Kidney tubule cell (primary cell): ENCODE measurements around the gene PLXNA2.

Experiments used
- DNase-seq: peaks from one replicate; pipeline ENCODE4 v3.0.0-alpha.2; 2018; ENCODE audit warnings: low spot score

PLXNA2 gene

GRCh38 chr1:208027861-208028260 is 216.3 kb downstream of the PLXNA2 start:
- DNase-seq: no peak

DNA sequence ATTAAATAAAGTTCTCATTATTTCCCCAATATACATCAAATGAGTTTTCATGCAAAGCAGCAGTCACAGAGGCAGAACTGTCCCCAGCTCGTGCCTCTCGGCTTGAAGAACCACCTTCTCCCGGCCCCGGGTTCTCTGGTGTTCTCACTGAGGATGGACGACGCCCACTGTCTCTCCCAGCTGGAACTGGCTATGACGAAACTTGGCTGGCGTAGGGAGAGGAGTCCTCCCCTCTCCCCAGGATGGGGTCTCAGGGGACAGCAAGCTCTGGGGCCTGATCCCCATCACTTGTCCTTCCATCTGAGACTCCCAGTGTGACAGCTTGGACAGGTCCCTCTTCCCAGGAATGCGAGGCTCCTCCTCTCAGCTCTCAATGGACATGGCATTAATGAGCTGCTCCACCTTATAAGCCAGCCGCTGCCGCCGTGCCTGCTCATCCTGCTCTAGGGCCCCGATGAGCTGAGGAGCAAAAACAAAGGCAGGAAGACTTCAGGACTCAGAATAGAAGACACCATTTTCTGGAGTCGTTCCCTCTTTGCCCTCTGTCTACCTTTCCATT is 217.2 kb downstream of the PLXNA2 start:
- DNase-seq: no peak

GRCh38 chr1:208025031-208025430 is 219.2 kb downstream of the PLXNA2 start:
- no peak for DNase-seq

DNA sequence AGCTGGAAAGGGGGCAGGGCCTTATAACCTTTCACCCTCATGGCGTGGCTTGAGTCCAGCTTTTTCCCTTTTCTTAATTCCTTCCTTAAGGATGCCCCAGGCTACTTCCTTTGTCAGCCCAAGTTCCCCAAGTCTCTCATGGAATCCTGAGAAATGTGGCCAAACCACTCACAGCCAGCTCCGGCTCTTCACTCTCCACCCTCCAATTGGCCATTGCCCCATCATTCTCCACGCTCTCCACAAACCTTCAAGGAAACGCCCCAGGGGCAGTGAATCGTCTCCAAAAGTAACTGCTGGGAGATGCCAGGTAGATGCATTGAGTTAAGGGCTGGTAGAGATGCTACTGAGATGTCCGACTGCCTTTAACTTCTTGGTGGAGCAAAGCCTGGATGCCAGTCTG is 219.8 kb downstream of the PLXNA2 start:
- no peak for DNase-seq

DNA sequence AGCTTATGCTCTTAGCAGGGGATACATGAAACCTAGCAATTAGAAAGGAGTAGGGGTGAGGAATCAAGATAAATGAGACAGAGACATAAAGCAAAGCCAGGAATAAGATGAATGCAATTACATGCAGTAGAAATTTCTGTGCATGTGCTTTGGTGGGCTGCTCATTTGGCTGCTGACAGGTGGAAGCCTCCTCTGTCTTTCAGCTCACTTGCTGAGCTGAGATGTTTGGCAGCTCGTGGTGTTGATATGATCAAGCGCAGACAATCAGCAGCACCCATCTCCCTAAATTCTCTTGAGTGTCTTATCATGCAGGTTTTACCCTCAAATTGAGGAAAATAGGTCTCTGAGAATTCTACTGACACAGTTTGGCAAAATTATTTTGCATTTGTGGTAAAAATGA is 224.9 kb downstream of the PLXNA2 start:
- no peak for DNase-seq

DNA sequence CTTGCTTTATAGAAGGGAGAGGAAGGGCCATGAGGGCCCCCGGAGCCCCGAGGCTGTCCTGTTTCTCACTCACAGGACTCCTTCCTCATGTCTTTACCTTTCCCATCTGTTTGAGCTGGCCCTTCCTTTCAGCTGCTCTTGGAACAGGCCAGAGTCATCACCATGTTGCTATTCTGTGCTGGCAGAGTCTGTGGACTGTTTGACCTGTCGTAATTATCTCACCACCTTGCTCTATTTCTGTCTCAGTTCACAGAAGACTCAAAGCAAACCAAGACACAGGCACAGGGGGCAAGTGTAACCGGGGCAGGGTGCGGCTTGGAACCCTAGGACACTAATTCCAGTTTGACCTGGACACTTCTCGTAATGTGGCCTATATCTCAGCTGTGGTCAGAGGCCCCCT is 228.9 kb downstream of the PLXNA2 start:
- no peak for DNase-seq

GRCh38 chr1:208013210-208013609 is 231.0 kb downstream of the PLXNA2 start:
- DNase-seq: no peak

DNA sequence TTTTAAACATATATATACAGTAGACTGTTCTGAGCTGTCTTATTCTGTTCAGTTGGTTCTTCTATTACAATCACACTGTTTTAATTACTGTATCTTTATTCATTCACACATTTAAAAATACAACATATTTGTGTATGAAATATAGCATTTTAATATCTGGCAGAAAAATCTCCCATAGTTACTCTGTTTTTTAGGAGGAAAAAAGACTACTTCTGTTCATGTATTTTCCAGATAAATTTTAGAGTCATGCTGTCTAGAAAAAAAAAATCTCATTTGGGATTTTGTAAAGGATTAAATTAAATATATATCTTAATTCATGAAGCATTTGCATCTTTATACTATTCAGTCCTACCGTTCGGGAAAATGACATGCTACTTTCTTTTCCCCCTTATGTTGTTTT is 231.5 kb downstream of the PLXNA2 start:
- DNase-seq: no peak

DNA sequence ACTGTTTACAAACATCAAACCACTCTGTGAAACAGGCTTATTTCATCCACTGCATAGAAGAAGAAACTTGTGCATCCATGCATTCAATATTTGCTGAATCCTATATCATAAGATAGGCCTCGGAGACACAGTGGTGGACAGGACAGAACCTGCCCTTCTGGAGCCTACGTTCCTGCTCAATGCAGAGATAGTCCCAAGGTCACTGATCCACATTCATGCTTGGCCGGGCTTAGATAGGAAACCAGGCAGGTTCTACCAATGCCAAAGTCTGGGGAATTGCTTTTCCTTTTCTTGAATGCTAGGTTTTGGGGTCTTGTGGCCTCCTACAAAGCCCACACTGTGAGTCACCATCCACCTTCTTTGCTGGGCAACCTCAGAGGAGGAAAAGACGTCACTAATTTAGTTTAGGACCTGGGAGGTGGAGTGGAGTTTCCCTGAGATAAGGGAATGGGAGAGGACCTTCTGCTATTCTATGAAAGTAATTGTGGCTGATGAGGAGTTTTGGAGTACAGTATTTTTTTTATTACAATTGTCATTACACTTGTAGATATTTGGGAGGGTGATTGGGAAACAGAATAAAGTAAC is 233.6 kb downstream of the PLXNA2 start:
- DNase-seq: peak; percentile 21

GRCh38 chr1:208009706-208010444 is 234.3 kb downstream of the PLXNA2 start:
- DNase-seq: no peak

- no peak for DNase-seq
These were observed 234.9 kb downstream of the PLXNA2 start for GRCh38 chr1:208009303-208009702.

- DNase-seq: no peak
These were observed 235.7 kb downstream of the PLXNA2 start for GRCh38 chr1:208008534-208008933.

DNA sequence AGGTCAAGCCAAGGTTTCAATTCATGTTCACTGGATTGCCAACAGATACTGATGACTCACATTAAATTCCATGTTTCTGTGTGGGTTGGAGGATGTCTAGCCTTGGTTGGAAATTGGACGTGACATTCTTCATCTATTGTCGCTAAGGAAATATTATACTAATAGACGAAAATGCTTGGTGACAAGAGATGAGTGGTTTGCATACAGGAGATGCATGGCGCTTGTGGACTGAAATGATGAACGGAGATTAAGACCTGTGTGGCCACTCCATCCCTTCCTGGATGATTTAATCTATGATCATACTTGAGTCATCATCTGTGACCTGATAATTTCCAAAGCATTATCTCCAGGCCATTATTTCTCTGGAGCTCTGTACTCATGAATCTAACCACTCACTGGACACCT is 236.2 kb downstream of the PLXNA2 start:
- DNase-seq: peak; percentile 87

DNA sequence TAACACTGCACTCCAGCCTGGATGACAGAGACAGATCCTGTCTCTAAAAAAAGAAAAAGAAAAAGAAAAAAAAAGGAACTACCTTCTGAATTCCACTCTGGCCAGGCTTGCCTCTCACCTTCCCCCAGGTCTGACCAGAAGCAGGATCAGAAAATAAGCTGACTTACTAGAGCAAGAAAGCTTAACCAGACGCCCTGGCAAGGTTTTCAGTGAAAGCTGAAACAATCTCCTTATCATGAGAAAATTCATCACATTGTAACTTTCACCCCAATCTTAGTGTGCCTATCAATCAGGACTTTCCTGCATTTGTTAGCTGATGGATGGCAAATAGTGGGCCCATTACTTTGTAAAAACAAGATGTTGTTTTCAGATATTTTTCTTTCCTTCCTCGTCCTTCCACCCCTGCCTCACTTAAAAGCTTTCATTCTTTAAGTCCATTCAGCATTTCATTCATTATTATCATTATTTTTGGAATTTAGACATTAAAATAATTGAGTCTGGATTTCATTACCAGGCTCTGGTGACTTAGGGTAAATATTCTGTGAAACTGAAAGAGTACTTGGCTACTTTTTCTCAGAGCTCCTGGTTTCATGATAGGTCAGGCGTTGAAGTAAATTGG is 236.8 kb downstream of the PLXNA2 start:
- no peak for DNase-seq

GRCh38 chr1:208006258-208006920 is 237.8 kb downstream of the PLXNA2 start:
- no peak for DNase-seq

- no peak for DNase-seq
These were observed 239.3 kb downstream of the PLXNA2 start for GRCh38 chr1:208004851-208005250.

DNA sequence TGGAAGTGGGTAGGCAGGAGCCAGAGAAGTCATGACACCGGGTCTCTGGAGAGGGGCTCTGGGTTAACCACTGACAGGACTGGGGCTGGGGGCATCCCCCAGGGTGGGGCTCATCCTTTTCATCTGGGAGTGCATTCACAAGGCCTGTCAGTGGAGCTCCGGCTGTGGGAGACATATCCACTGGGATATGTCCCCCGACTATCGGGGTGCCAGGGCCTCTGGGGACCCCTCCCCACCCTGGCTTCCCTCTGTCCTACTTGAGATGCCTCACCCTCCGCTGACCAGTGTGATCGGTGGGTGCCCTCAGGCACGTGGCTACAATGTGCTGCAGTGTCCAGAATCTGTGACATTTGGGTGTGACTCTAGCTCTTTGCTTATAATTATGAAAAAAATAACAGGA is 240.9 kb downstream of the PLXNA2 start:
- DNase-seq: no peak

GRCh38 chr1:208002672-208003071 is 241.5 kb downstream of the PLXNA2 start:
- DNase-seq: no peak

DNA sequence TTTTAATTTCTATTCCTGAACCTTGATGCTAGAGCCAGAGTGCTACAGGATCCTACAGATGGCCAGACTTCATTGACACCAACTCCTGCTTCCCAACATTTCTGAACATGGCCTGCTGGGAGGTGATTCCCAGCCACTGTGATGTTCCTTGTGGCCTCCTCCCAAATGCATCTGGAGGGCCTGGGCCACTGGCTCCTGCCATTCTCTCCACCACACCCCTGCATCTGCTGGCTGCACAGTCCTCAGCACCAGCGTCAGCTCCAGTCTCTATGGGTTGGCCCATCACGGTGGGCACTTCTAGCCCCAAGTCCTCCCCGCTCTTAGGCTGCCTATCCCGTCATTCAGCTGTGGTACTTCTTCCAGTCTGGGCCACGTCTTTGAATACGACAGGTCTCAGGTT is 242.1 kb downstream of the PLXNA2 start:
- DNase-seq: no peak

- no peak for DNase-seq
These were observed 243.7 kb downstream of the PLXNA2 start for GRCh38 chr1:208000504-208000903.

GRCh38 chr1:207999972-208000371 is 244.2 kb downstream of the PLXNA2 start:
- no peak for DNase-seq

DNA sequence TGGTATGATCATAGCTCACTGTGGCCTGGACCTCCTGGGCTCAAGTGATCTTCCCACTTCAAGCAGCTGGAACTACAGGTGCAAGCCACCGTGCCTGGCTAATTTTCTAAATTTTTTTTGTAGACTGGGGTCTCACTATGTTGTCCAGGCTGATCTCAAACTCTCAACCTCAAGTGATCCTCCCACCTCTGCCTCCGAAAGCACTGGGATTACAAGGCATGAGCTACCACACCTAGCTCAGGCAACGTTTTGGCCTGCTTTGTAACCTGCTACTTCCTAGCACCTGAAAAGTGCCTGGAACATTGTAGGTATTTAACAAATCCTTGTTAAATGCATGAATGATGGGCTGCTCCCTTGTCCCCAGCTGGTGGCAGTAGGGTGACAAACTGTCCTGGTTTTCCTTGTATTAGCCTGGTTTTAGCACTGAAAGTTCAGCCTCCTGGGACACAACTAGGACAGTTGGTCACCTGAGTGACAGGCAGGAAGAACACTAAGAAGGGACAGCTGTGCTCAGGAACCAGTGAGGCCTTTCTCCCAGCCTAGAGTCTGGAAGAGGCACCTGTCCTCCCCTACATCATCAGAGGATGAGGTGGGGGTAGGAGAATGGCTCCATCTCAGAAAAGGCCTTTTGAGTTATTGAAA is 244.8 kb downstream of the PLXNA2 start:
- no peak for DNase-seq
